IMR-90 (cell line): ENCODE data around the gene ID3. TPM values are rescaled to one million over a fixed set of nuclear protein-coding genes. Genes with fewer than 3 reads are reported as not detected.
A peak's percentile ranks its signal among the peaks of the same experiment; 100 is the strongest.

Experiments
- ATAC-seq: fragments of 200-7000 bp; cut with Tn5 transposase; 2 replicates; pipeline ENCODE4 v1.9.1; 2020; ENCODE audit warnings: low read depth, mild to moderate bottlenecking, moderate library complexity
- BruUV-seq: library from RNA; stranded (reverse); fragments of 400-500 nt; replicated peaks from 2 replicates; lab custom pipeline; 2021; lab: Mats Ljungman, UMichigan
- CTCF ChIA-PET: fragments of 300-600 bp; formaldehyde crosslinking; extraction: SDS; loops from one replicate; lab custom pipeline; 2021; ENCODE audit warnings: antibody characterized with exemption; lab: Yijun Ruan, JAX
- POLR2A ChIA-PET: fragments of 300-600 bp; sonication (Branson Sonifier 250); formaldehyde crosslinking; loops from one replicate; lab custom pipeline; 2022; ENCODE audit warnings: antibody characterized with exemption; ENCODE audit not compliant: unreplicated experiment; lab: Charles Lee
- DNase-seq: peaks from one replicate; pipeline ENCODE4 v3.0.0; 2013
- H2AFZ ChIP-seq: replicated peaks from 2 replicates; pipeline ENCODE3; 2013; ENCODE audit warnings: low read length, mild to moderate bottlenecking; ENCODE audit not compliant: poor library complexity
- H2AK5ac ChIP-seq: 2 replicates; pipeline ENCODE4 v1.6.1; 2013; ENCODE audit warnings: low read depth, low read length, inconsistent platforms
- H2AK9ac ChIP-seq: replicated peaks from 2 replicates; pipeline ENCODE3; 2013; ENCODE audit warnings: mild to moderate bottlenecking, low read depth, low read length, moderate library complexity; ENCODE audit not compliant: poor library complexity
- H2BK120ac ChIP-seq: 2 replicates; pipeline ENCODE4 v1.6.1; 2013; ENCODE audit warnings: low read depth, low read length, inconsistent platforms
- H2BK15ac ChIP-seq: 3 replicates; pipeline ENCODE4 v1.6.1; 2013; ENCODE audit warnings: low read depth, low read length, inconsistent platforms
- H2BK20ac ChIP-seq: 2 replicates; pipeline ENCODE4 v1.6.1; 2013; ENCODE audit warnings: low read depth, mild to moderate bottlenecking, inconsistent platforms, low read length, moderate library complexity
- H2BK5ac ChIP-seq: 2 replicates; pipeline ENCODE4 v1.6.1; 2013; ENCODE audit warnings: mild to moderate bottlenecking, low read depth, low read length, inconsistent platforms; ENCODE audit not compliant: poor library complexity, severe bottlenecking
- H3K14ac ChIP-seq: replicated peaks from 2 replicates; pipeline ENCODE4 v1.6.1; 2013; ENCODE audit warnings: low read depth, low read length, inconsistent platforms
- H3K18ac ChIP-seq: 2 replicates; pipeline ENCODE4 v1.6.1; 2013; ENCODE audit warnings: low read depth, low read length, control low read depth
- H3K23ac ChIP-seq: 2 replicates; pipeline ENCODE4 v1.6.1; 2013; ENCODE audit warnings: low read depth, low read length, inconsistent platforms
- H3K27ac ChIP-seq: 2 replicates; pipeline ENCODE4 v1.5.1; 2013; ENCODE audit warnings: mild to moderate bottlenecking, control low read depth, low read length; ENCODE audit not compliant: insufficient read depth
- H3K27me3 ChIP-seq: 2 replicates; pipeline ENCODE4 v1.6.1; 2013; ENCODE audit warnings: low read length; ENCODE audit not compliant: control insufficient read depth, insufficient read depth
- H3K36me3 ChIP-seq: 2 replicates; pipeline ENCODE4 v1.6.1; 2013; ENCODE audit warnings: low read length, mixed read lengths; ENCODE audit not compliant: control insufficient read depth, insufficient read depth
- H3K4ac ChIP-seq: 2 replicates; pipeline ENCODE4 v1.6.1; 2013; ENCODE audit warnings: low read depth, low read length, inconsistent platforms
- H3K4me1 ChIP-seq: 2 replicates; pipeline ENCODE4 v1.6.1; 2013; ENCODE audit warnings: low read length, mixed read lengths; ENCODE audit not compliant: control insufficient read depth, insufficient read depth
- H3K4me2 ChIP-seq: 2 replicates; pipeline ENCODE4 v1.6.1; 2013; ENCODE audit warnings: low read depth, mild to moderate bottlenecking, control low read depth, low read length, moderate library complexity
- H3K4me3 ChIP-seq: 2 replicates; pipeline ENCODE4 v1.5.1; 2013; ENCODE audit warnings: low read depth, mild to moderate bottlenecking, control low read depth, low read length, moderate library complexity; ENCODE audit not compliant: insufficient read depth
- H3K56ac ChIP-seq: 2 replicates; pipeline ENCODE4 v1.6.1; 2013; ENCODE audit warnings: low read length, inconsistent platforms; ENCODE audit not compliant: insufficient read depth; ENCODE audit errors: extremely low read depth
- H3K79me1 ChIP-seq, 2 experiments: 2 replicates each; pipeline ENCODE4 v1.6.1; 2013; ENCODE audit warnings: low read length in 2 of 2, inconsistent platforms in 1 of 2, low read depth in 1 of 2
- H3K9ac ChIP-seq: 2 replicates; pipeline ENCODE4 v1.6.1; 2013; ENCODE audit warnings: low read depth, low read length, control low read depth
- H3K9me1 ChIP-seq: 2 replicates; pipeline ENCODE4 v1.6.1; 2013; ENCODE audit warnings: low read length, inconsistent platforms; ENCODE audit not compliant: insufficient read depth
- H3K9me3 ChIP-seq: 2 replicates; pipeline ENCODE4 v1.6.1; 2013; ENCODE audit warnings: low read length; ENCODE audit not compliant: control insufficient read depth, insufficient read depth
- H4K20me1 ChIP-seq: 2 replicates; pipeline ENCODE4 v1.6.1; 2013; ENCODE audit warnings: low read length, inconsistent platforms; ENCODE audit not compliant: insufficient read depth
- H4K5ac ChIP-seq: 2 replicates; pipeline ENCODE4 v1.6.1; 2013; ENCODE audit warnings: mild to moderate bottlenecking, low read depth, low read length, control low read depth
- H4K8ac ChIP-seq, 2 experiments: 2 replicates each; pipeline ENCODE4 v1.6.1; 2013; ENCODE audit warnings: low read depth in 2 of 2, low read length in 2 of 2, control low read depth in 1 of 2, inconsistent platforms in 1 of 2
- H4K91ac ChIP-seq: 2 replicates; pipeline ENCODE4 v1.6.1; 2013; ENCODE audit warnings: low read depth, low read length, inconsistent platforms; ENCODE audit not compliant: insufficient read depth
- BHLHE40 ChIP-seq: fragments of 150-350 bp; IDR thresholded peaks from 2 replicates; pipeline ENCODE4 v1.6.1; 2016; ENCODE audit warnings: mild to moderate bottlenecking, low read depth, low read length
- CEBPB ChIP-seq: IDR thresholded peaks from 2 replicates; pipeline ENCODE4 v1.6.1; 2012; ENCODE audit warnings: low read depth, low read length, improper control_type of control experiment
- FOS ChIP-seq: fragments of 150-350 bp; IDR thresholded peaks from 2 replicates; pipeline ENCODE4 v1.6.1; 2016; ENCODE audit warnings: low read depth, low read length
- RAD21 ChIP-seq: IDR thresholded peaks from 2 replicates; pipeline ENCODE4 v1.6.1; 2012; ENCODE audit warnings: low read length, improper control_type of control experiment
- WGBS, 2 experiments: methylation state at CpG; one replicate each; pipeline versions ENCODE4 v1.1.5 to v1.1.7; 2013; ENCODE audit warnings: missing lambda C conversion rate in 2 of 2; ENCODE audit not compliant: insufficient read length in 1 of 2; ENCODE audit errors: extremely low coverage in 2 of 2; 5-methylcytosine and 5-hydroxymethylcytosine counted together
- dilution Hi-C: fragments of 300-500 bp; cut with HindIII; formaldehyde crosslinking; loops from one replicate; pipeline ENCODE4 v1.14.3; 2018; ENCODE audit warnings: low sequenced_read_pairs; ENCODE audit not compliant: unreplicated experiment
- in situ Hi-C: fragments of 300-500 bp; cut with MboI; formaldehyde crosslinking; loops from 3 replicates; pipeline ENCODE4 v1.14.3; 2019; ENCODE audit warnings: low sequenced_read_pairs, inconsistent platforms, mixed read lengths
- intact Hi-C: fragments of 100-400 bp; cut with micrococcal nuclease; formaldehyde crosslinking; loops from 2 replicates; pipeline ENCODE4 v1.10.0; 2022
- polyA plus RNA-seq, 3 experiments: library from polyadenylated mRNA; depleted of rRNA; stranded (reverse); fragments of >200 nt; gene quantifications; 2 replicates each; pipeline ENCODE4 v1.2.3, GENCODE V29; 2012; ENCODE audit warnings: low replicate concordance in 1 of 3
- total RNA-seq: library from RNA; depleted of rRNA; stranded (reverse); fragments of >200 nt; gene quantifications from 2 replicates; pipeline ENCODE4 v1.2.3, GENCODE V29; 2012
- TF ChIP-seq, protein P1 (sequence below): conservative IDR thresholded peaks from 2 replicates; pipeline ENCODE4 v1.5.1; 2012; ENCODE audit warnings: mild to moderate bottlenecking, low read depth, low read length, improper control_type of control experiment
- TF ChIP-seq, protein P2 (sequence below): fragments of 150-350 bp; IDR thresholded peaks from 2 replicates; pipeline ENCODE4 v1.6.1; 2016; ENCODE audit warnings: low read depth, mild to moderate bottlenecking, low read length, moderate library complexity, borderline replicate concordance

Gene ID3
- total and polyA plus RNA-seq, 2 of the 4 experiments (the other 2 are of a cell fraction) = 109 to 304 TPM

GRCh38 chr1:23578311-23578996 is 19.2 kb upstream of the ID3 start:
- in situ Hi-C loops = no loop called here

More at GRCh38 chr1:23578311-23578996, 19.2 kb upstream of the ID3 start:
- Histone ChIP-seq H3K9me3 (no peaks in the 10 kb centered on the region; the same call in 1 of the 2 replicates), H2AK5ac (peak overlapping the region; percentile 99), H3K4ac (peak overlapping the region; percentile 89), H3K4me3 (no peak overlapping the region), H3K56ac (peak overlapping the region; percentile 51; the same call in 1 of the 2 replicates), H4K91ac (peak overlapping the region; percentile 42), H4K20me1 (no peaks in the 10 kb centered on the region; the same call in 1 of the 2 replicates), H2BK20ac (peak overlapping the region; percentile 86), H2BK5ac (peak overlapping the region; percentile 98), H3K14ac (peak overlapping the region; percentile 85), H3K18ac (peak overlapping the region; percentile 81), H3K27ac (peak overlapping the region; percentile 75), H2BK120ac (peak overlapping the region; percentile 68), H2AFZ (peak overlapping the region; percentile 79), H4K8ac (peak overlapping the region; percentile 60 to 84; a peak in 3 of 4 replicates), H3K9me1 (peaks cover 26% of the 10 kb centered on the region), H3K79me1 (peaks cover 15 to 42% of the 10 kb centered on the region in 2 experiments; a peak in 3 of 4 replicates), H3K27me3 (no peaks in the 10 kb centered on the region), H3K4me1 (peaks cover 28% of the 10 kb centered on the region), H3K4me2 (peak overlapping the region; percentile 80; the same call in 1 of the 2 replicates), H3K23ac (peak overlapping the region; percentile 19), H2AK9ac (no peak overlapping the region), H2BK15ac (peak overlapping the region; percentile 9; the same call in 2 of the 3 replicates), H3K36me3 (no peaks in the 10 kb centered on the region), H4K5ac (peak overlapping the region; percentile 75; the same call in 1 of the 2 replicates), H3K9ac (peak overlapping the region; percentile 37; the same call in 1 of the 2 replicates)
- DNase-seq = peak; percentile 72
- no CpG with 5 or more reads among the region's 4 CpGs for WGBS, 2 experiments
- POLR2A ChIA-PET = no interaction called here
- dilution Hi-C loops = no loop called here
- no peak; the same call in 1 of the 2 replicates for ATAC-seq
- no TSS peak for BruUV-seq
- intact Hi-C loops = loop anchor here (2.0 kb wide), 1 partner anchor 16 kb away; no protein-coding TSS in a partner anchor
- CTCF ChIA-PET = interaction anchor here (0.6 kb wide), 1 partner anchor 33 kb away, joined by 4 read pairs; no protein-coding TSS in a partner anchor
- no peak for TF ChIP-seq FOS
- TF ChIP-seq, protein P1, sequence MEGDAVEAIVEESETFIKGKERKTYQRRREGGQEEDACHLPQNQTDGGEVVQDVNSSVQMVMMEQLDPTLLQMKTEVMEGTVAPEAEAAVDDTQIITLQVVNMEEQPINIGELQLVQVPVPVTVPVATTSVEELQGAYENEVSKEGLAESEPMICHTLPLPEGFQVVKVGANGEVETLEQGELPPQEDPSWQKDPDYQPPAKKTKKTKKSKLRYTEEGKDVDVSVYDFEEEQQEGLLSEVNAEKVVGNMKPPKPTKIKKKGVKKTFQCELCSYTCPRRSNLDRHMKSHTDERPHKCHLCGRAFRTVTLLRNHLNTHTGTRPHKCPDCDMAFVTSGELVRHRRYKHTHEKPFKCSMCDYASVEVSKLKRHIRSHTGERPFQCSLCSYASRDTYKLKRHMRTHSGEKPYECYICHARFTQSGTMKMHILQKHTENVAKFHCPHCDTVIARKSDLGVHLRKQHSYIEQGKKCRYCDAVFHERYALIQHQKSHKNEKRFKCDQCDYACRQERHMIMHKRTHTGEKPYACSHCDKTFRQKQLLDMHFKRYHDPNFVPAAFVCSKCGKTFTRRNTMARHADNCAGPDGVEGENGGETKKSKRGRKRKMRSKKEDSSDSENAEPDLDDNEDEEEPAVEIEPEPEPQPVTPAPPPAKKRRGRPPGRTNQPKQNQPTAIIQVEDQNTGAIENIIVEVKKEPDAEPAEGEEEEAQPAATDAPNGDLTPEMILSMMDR = no peak
- no peak for TF ChIP-seq RAD21
- TF ChIP-seq CEBPB = 0 out of 2 replicates have a peak, but pooled peaks have one; percentile 16
- TF ChIP-seq, protein P2, sequence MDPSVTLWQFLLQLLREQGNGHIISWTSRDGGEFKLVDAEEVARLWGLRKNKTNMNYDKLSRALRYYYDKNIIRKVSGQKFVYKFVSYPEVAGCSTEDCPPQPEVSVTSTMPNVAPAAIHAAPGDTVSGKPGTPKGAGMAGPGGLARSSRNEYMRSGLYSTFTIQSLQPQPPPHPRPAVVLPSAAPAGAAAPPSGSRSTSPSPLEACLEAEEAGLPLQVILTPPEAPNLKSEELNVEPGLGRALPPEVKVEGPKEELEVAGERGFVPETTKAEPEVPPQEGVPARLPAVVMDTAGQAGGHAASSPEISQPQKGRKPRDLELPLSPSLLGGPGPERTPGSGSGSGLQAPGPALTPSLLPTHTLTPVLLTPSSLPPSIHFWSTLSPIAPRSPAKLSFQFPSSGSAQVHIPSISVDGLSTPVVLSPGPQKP = no peak
- no peak for TF ChIP-seq BHLHE40
